ENCODE results near the gene CFAP20DC. TPM values are rescaled to one million over a fixed set of nuclear protein-coding genes. Genes with fewer than 3 reads are reported as not detected.

The CFAP20DC gene
- total and polyA plus RNA-seq, 10 of the 15 experiments (the other 5 are each of a cell fraction or from before 2014, with no cell fraction given): 0.53 to 11.6 (median 2.0) TPM

GRCh38 chr3:58743296-58743695 lies 306.5 kb downstream of the CFAP20DC start:
- H3K79me2 ChIP-seq (ENCODE audit: control insufficient read depth, insufficient read depth, low read length): no peaks in the 10 kb centered on the region
- no peak for FAIRE-seq
- DNase-seq (ENCODE audit: low read depth, low spot score): no peak
- H3K4me3 ChIP-seq: no peak overlapping the region
- no peaks in the 10 kb centered on the region for H3K4me1 ChIP-seq (ENCODE audit: control insufficient read depth, insufficient read depth, low read length)
- ChIA-PET SMC1A (ENCODE audit: uncharacterized antibody, unreplicated experiment) (no interaction called here), POLR2A (no interaction called here), CTCF (no interaction called here), RAD21 (ENCODE audit: unreplicated experiment) (no interaction called here)
- ATAC-seq: no peak
- no peaks in the 10 kb centered on the region for H3K36me3 ChIP-seq (ENCODE audit: control insufficient read depth in 2 of 2, insufficient read depth in 2 of 2, low read length in 1 of 2)
- no peaks in the 10 kb centered on the region; a peak in 1 of 4 replicates for H3K27me3 ChIP-seq (replicated peaks in 1 of 2; ENCODE audit: control insufficient read depth in 2 of 2, insufficient read depth in 2 of 2, low read length in 1 of 2)
- 6% methylated on average over 1 of the region's 1 CpG for WGBS (ENCODE audit: insufficient coverage, insufficient replicate concordance, low lambda C conversion rate, missing lambda C conversion rate)
- H3K9me3 ChIP-seq (replicated peaks; ENCODE audit: control insufficient read depth, insufficient read depth, low read length): no peaks in the 10 kb centered on the region
- intact Hi-C loops (cut with micrococcal nuclease; ENCODE audit: unreplicated experiment) (no loop called here), in situ Hi-C loops (cut with MboI) (no loop called here)
- no peak overlapping the region for H3K9ac ChIP-seq (ENCODE audit: control insufficient read depth, insufficient read depth, low read length)
- H2AFZ ChIP-seq (ENCODE audit: control insufficient read depth, low read depth, low read length): no peak overlapping the region
- H3K4me2 ChIP-seq (ENCODE audit: control insufficient read depth, insufficient read depth): no peak overlapping the region
- BruUV-seq (replicated peaks): no TSS peak
- no peaks in the 10 kb centered on the region for H4K20me1 ChIP-seq (ENCODE audit: control insufficient read depth, insufficient read depth)
- no peak overlapping the region for H3K27ac ChIP-seq (ENCODE audit: control insufficient read depth, insufficient read depth)
- no peak for TF ChIP-seq ETV6 (conservative IDR thresholded peaks at IDR 0.05 in 1 of 2, IDR thresholded peaks at IDR 0.05 in 1 of 2; ENCODE audit: borderline replicate concordance in 1 of 2, low read depth in 1 of 2)
- no peak for TF ChIP-seq EGR1 (IDR thresholded peaks at IDR 0.05; ENCODE audit: borderline replicate concordance in 1 of 2, low read depth in 2 of 2, low read length in 2 of 2)
- no peak for TF ChIP-seq IRF4 (IDR thresholded peaks at IDR 0.05; ENCODE audit: low read depth, low read length)
- no peak for TF ChIP-seq SP1 (IDR thresholded peaks at IDR 0.05; ENCODE audit: low read depth, low read length)
- no peak for TF ChIP-seq ZNF24 (IDR thresholded peaks at IDR 0.05)
- no peak for TF ChIP-seq CBFB (IDR thresholded peaks at IDR 0.05; ENCODE audit: low read depth)
- no peak for TF ChIP-seq EZH2 (IDR thresholded peaks at IDR 0.05; ENCODE audit: borderline replicate concordance, control insufficient read depth, low read depth, low read length)
- no peak for TF ChIP-seq SREBF1 (IDR thresholded peaks at IDR 0.05; ENCODE audit: low read length)
- TF ChIP-seq CUX1 (IDR thresholded peaks at IDR 0.05; ENCODE audit: insufficient replicate concordance, low read depth, low read length): no peak
- TF ChIP-seq WRNIP1 (IDR thresholded peaks at IDR 0.05; ENCODE audit: borderline replicate concordance, low read depth, low read length): no peak
- no peak for TF ChIP-seq BCL11A (IDR thresholded peaks at IDR 0.05; ENCODE audit: low read depth, low read length)
- no peak for TF ChIP-seq NFXL1 (IDR thresholded peaks at IDR 0.05; ENCODE audit: borderline replicate concordance)
- TF ChIP-seq ZSCAN29 (IDR thresholded peaks at IDR 0.05): no peak
- no peak for TF ChIP-seq IRF5 (IDR thresholded peaks at IDR 0.05; ENCODE audit: borderline replicate concordance)
- no peak for TF ChIP-seq RB1 (IDR thresholded peaks at IDR 0.05; ENCODE audit: borderline replicate concordance)
- no peak for TF ChIP-seq NR2F1 (conservative IDR thresholded peaks at IDR 0.05)
- no peak for TF ChIP-seq YY1 (IDR thresholded peaks at IDR 0.05; ENCODE audit: low read depth, low read length)
